OCI-LY1 (cell line): ENCODE results near the gene GKN2.

Experiments used
- H2AFZ ChIP-seq: fragments of 200-600 bp; sonication (generic), shearing (Covaris generic); 2 replicates; pipeline ENCODE4 v1.6.0; 2014; ENCODE audit warnings: antibody characterized with exemption, mild to moderate bottlenecking, low read length
- H3F3A ChIP-seq: fragments of 200-600 bp; sonication (generic), shearing (Covaris generic); 2 replicates; pipeline ENCODE4 v1.6.0; 2014; ENCODE audit warnings: mild to moderate bottlenecking, antibody characterized with exemption, low read length, moderate library complexity; ENCODE audit not compliant: insufficient read depth
- H3K27ac ChIP-seq: fragments of 200-600 bp; sonication (generic); 2 replicates; pipeline ENCODE4 v1.5.1; 2014; ENCODE audit warnings: low read length, mixed run types, mild to moderate bottlenecking, low read depth; ENCODE audit not compliant: poor library complexity, severe bottlenecking
- H3K27me3 ChIP-seq: fragments of 200-600 bp; sonication (generic); 2 replicates; pipeline ENCODE4 v1.6.0; 2014; ENCODE audit warnings: antibody characterized with exemption, mild to moderate bottlenecking, low read length, moderate library complexity; ENCODE audit not compliant: insufficient read depth
- H3K36me3 ChIP-seq: fragments of 200-600 bp; sonication (generic); 2 replicates; pipeline ENCODE4 v1.6.1; 2014; ENCODE audit warnings: mild to moderate bottlenecking, antibody characterized with exemption, low read length, moderate library complexity, mixed read lengths; ENCODE audit not compliant: insufficient read depth
- H3K4me1 ChIP-seq: fragments of 200-600 bp; sonication (generic); 2 replicates; pipeline ENCODE4 v1.5.1; 2014; ENCODE audit warnings: mild to moderate bottlenecking, low read length, moderate library complexity; ENCODE audit not compliant: insufficient read depth, severe bottlenecking
- H3K4me2 ChIP-seq: fragments of 200-600 bp; sonication (generic), shearing (Covaris generic); 2 replicates; pipeline ENCODE4 v1.6.1; 2014; ENCODE audit warnings: low read length
- H3K4me3 ChIP-seq: fragments of 200-600 bp; sonication (generic); 2 replicates; pipeline ENCODE4 v1.5.1; 2014; ENCODE audit warnings: low read length, low read depth, mild to moderate bottlenecking, mixed read lengths; ENCODE audit not compliant: poor library complexity, severe bottlenecking
- H3K79me2 ChIP-seq: fragments of 200-600 bp; shearing (Covaris generic); 2 replicates; pipeline ENCODE4 v1.6.1; 2016; ENCODE audit warnings: mixed run types, low read length, mixed read lengths; ENCODE audit not compliant: insufficient read depth
- H3K9ac ChIP-seq: fragments of 200-600 bp; sonication (generic), shearing (Covaris generic); 2 replicates; pipeline ENCODE4 v1.6.1; 2014; ENCODE audit warnings: mild to moderate bottlenecking, low read length, mixed read lengths
- H3K9me2 ChIP-seq: fragments of 200-600 bp; sonication (generic), shearing (Covaris generic); 2 replicates; pipeline ENCODE4 v1.6.1; 2014; ENCODE audit warnings: low read depth, mild to moderate bottlenecking, low read length, mixed read lengths
- H3K9me3 ChIP-seq: fragments of 200-600 bp; shearing (Covaris generic); 2 replicates; pipeline ENCODE4 v1.6.1; 2014; ENCODE audit warnings: low read length, mixed read lengths
- H4K20me1 ChIP-seq: fragments of 200-600 bp; sonication (generic), shearing (Covaris generic); 2 replicates; pipeline ENCODE4 v1.6.0; 2016; ENCODE audit warnings: mild to moderate bottlenecking, low read length; ENCODE audit not compliant: insufficient read depth
- CTCF ChIP-seq: fragments of 200-600 bp; sonication (generic), shearing (Covaris generic); IDR thresholded peaks from 2 replicates; pipeline ENCODE4 v1.5.1; 2017; ENCODE audit warnings: mild to moderate bottlenecking, antibody characterized with exemption, low read length, moderate library complexity, mixed read lengths
- EZH2 ChIP-seq: fragments of 200-600 bp; sonication (generic), shearing (Covaris generic); IDR thresholded peaks from 2 replicates; pipeline ENCODE4 v1.8.0; 2017; ENCODE audit warnings: borderline replicate concordance, mixed run types, mild to moderate bottlenecking, antibody characterized with exemption, low read length, moderate library complexity, mixed read lengths

GKN2 gene

GRCh38 chr2:68992933-68993332 is 40.2 kb upstream of the GKN2 start:
- H3K4me1 ChIP-seq, result no peaks in the 10 kb centered on the region
- no peak overlapping the region for H3K9ac ChIP-seq
- H3F3A ChIP-seq, result no peaks in the 10 kb centered on the region
- H4K20me1 ChIP-seq, result no peaks in the 10 kb centered on the region
- H3K36me3 ChIP-seq, result no peaks in the 10 kb centered on the region
- no peaks in the 10 kb centered on the region for H3K9me3 ChIP-seq
- H3K79me2 ChIP-seq, result no peaks in the 10 kb centered on the region
- TF ChIP-seq EZH2 (no peak), CTCF (no peak)
- no peaks in the 10 kb centered on the region for H3K27me3 ChIP-seq
- H3K27ac ChIP-seq, result no peak overlapping the region
- H3K4me3 ChIP-seq, result no peak overlapping the region
- H3K9me2 ChIP-seq, result no peaks in the 10 kb centered on the region
- no peak overlapping the region for H2AFZ ChIP-seq
- H3K4me2 ChIP-seq, result no peak overlapping the region

GRCh38 chr2:68992341-68992740 is 39.6 kb upstream of the GKN2 start:
- Histone ChIP-seq H3K9me3 (no peaks in the 10 kb centered on the region), H3K9me2 (no peaks in the 10 kb centered on the region), H3K36me3 (no peaks in the 10 kb centered on the region), H3K4me1 (no peaks in the 10 kb centered on the region), H3K27ac (no peak overlapping the region), H2AFZ (no peak overlapping the region), H3K79me2 (no peaks in the 10 kb centered on the region), H4K20me1 (no peaks in the 10 kb centered on the region), H3K4me3 (no peak overlapping the region), H3K4me2 (no peak overlapping the region), H3K9ac (no peak overlapping the region), H3K27me3 (no peaks in the 10 kb centered on the region), H3F3A (no peaks in the 10 kb centered on the region)
- TF ChIP-seq CTCF, result no peak

- no peak overlapping the region for H2AFZ ChIP-seq
- no peak overlapping the region for H3K27ac ChIP-seq
- H3K79me2 ChIP-seq, result no peaks in the 10 kb centered on the region
- TF ChIP-seq CTCF (no peak), EZH2 (no peak)
- H3K4me2 ChIP-seq, result no peak overlapping the region
- no peaks in the 10 kb centered on the region for H3F3A ChIP-seq
- H3K4me1 ChIP-seq, result no peaks in the 10 kb centered on the region
- H3K9me3 ChIP-seq, result no peaks in the 10 kb centered on the region
- H4K20me1 ChIP-seq, result no peaks in the 10 kb centered on the region
- H3K9me2 ChIP-seq, result no peaks in the 10 kb centered on the region
- no peaks in the 10 kb centered on the region for H3K27me3 ChIP-seq
- no peak overlapping the region for H3K4me3 ChIP-seq
- no peak overlapping the region for H3K9ac ChIP-seq
- no peaks in the 10 kb centered on the region for H3K36me3 ChIP-seq
Observed at GRCh38 chr2:68989035-68989434, 36.3 kb upstream of the GKN2 start.
